ENCODE results near the gene COL21A1.

COL21A1 gene

GRCh38 chr6:56173228-56173627 is 74.2 kb downstream of the COL21A1 start:
- DNase-seq, result no peak

- no peak for DNase-seq
Measured at GRCh38 chr6:56172144-56172543, 75.2 kb downstream of the COL21A1 start.

GRCh38 chr6:56169366-56169765 is 78.0 kb downstream of the COL21A1 start:
- no peak for DNase-seq

- DNase-seq, result no peak
Measured at GRCh38 chr6:56168596-56168995, 78.8 kb downstream of the COL21A1 start.

- DNase-seq, result no peak
Measured at GRCh38 chr6:56162081-56162480, 85.3 kb downstream of the COL21A1 start.

GRCh38 chr6:56160489-56160888 is 86.9 kb downstream of the COL21A1 start:
- DNase-seq, result no peak

- DNase-seq, result no peak
Measured at GRCh38 chr6:56158571-56158970, 88.8 kb downstream of the COL21A1 start.

GRCh38 chr6:56156643-56157042 is 90.7 kb downstream of the COL21A1 start:
- no peak for DNase-seq

- no peak for DNase-seq
Measured at GRCh38 chr6:56155634-56156141, 91.7 kb downstream of the COL21A1 start.

GRCh38 chr6:56154076-56154475 is 93.3 kb downstream of the COL21A1 start:
- no peak for DNase-seq

- DNase-seq, result no peak
Measured at GRCh38 chr6:56152611-56153010, 94.8 kb downstream of the COL21A1 start.

GRCh38 chr6:56151609-56152224 is 95.7 kb downstream of the COL21A1 start:
- DNase-seq, result no peak

GRCh38 chr6:56148488-56149186 is 98.7 kb downstream of the COL21A1 start:
- no peak for DNase-seq

- DNase-seq, result no peak
Measured at GRCh38 chr6:56147766-56148165, 99.6 kb downstream of the COL21A1 start.

- DNase-seq, result no peak
Measured at GRCh38 chr6:56146086-56146485, 101.3 kb downstream of the COL21A1 start.

- DNase-seq, result no peak
Measured at GRCh38 chr6:56145616-56146015, 101.8 kb downstream of the COL21A1 start.

GRCh38 chr6:56144538-56145324 is 102.6 kb downstream of the COL21A1 start:
- DNase-seq, result no peak

- DNase-seq, result no peak
Measured at GRCh38 chr6:56143796-56144195, 103.6 kb downstream of the COL21A1 start.

GRCh38 chr6:56140090-56140489 is 107.3 kb downstream of the COL21A1 start:
- no peak for DNase-seq

GRCh38 chr6:56115715-56116114 is 131.7 kb downstream of the COL21A1 start:
- no peak for DNase-seq

GRCh38 chr6:56109149-56109548 is 138.2 kb downstream of the COL21A1 start:
- DNase-seq, result no peak

GRCh38 chr6:56106231-56106630 is 141.1 kb downstream of the COL21A1 start:
- DNase-seq, result no peak

GRCh38 chr6:56104591-56104990 is 142.8 kb downstream of the COL21A1 start:
- no peak for DNase-seq

- no peak for DNase-seq
Measured at GRCh38 chr6:56102216-56102615, 145.2 kb downstream of the COL21A1 start.
